Measurements from ENCODE around the gene TMOD3.

DNA sequence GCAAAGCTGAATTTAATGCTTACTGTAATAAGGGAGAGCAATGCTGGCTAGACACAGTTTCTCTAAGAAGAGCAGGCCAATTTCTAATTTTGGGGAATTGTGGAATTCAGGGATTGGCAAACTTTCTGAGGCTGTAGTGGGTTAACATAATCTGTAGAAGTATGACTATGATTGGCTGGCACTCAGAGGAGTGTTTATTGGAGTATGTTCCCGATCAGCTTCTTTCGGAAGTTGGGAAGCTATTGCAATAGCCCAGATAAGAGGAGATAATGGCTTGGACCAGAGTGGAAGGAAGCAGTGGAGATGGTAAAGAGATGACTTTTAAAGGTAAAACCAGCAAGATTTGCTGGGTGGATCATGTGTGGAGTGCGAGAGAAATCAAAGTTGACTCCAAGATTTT is 19.4 kb downstream of the TMOD3 start:
- TF ChIP-seq, protein P1, sequence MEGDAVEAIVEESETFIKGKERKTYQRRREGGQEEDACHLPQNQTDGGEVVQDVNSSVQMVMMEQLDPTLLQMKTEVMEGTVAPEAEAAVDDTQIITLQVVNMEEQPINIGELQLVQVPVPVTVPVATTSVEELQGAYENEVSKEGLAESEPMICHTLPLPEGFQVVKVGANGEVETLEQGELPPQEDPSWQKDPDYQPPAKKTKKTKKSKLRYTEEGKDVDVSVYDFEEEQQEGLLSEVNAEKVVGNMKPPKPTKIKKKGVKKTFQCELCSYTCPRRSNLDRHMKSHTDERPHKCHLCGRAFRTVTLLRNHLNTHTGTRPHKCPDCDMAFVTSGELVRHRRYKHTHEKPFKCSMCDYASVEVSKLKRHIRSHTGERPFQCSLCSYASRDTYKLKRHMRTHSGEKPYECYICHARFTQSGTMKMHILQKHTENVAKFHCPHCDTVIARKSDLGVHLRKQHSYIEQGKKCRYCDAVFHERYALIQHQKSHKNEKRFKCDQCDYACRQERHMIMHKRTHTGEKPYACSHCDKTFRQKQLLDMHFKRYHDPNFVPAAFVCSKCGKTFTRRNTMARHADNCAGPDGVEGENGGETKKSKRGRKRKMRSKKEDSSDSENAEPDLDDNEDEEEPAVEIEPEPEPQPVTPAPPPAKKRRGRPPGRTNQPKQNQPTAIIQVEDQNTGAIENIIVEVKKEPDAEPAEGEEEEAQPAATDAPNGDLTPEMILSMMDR (conservative IDR thresholded peaks at IDR 0.05 in 1 of 2, IDR thresholded peaks at IDR 0.05 in 1 of 2; ENCODE audit: extremely low read depth in 1 of 2, insufficient read depth in 1 of 2, low read depth in 1 of 2, low read length in 2 of 2): no peak
- TF ChIP-seq EZH2 (IDR thresholded peaks at IDR 0.05; ENCODE audit: borderline replicate concordance, low read length): no peak

Data from mammary epithelial cell (primary cell).